AG10803 (cell line): ENCODE data around the gene IL22RA2.

ENCODE experiments used
- DNase-seq: peaks from one replicate; pipeline ENCODE4 v3.0.0; 2010; ENCODE audit warnings: low read depth
- H3K4me3 ChIP-seq: 2 replicates; pipeline ENCODE4 v1.5.1; 2011; ENCODE audit warnings: mild to moderate bottlenecking, low read length, control low read depth
- TF ChIP-seq, protein P1 (sequence below): conservative IDR thresholded peaks from 2 replicates; pipeline ENCODE4 v1.5.1; 2011; ENCODE audit warnings: mild to moderate bottlenecking, low read length, control low read depth, inconsistent platforms

Gene IL22RA2

DNA sequence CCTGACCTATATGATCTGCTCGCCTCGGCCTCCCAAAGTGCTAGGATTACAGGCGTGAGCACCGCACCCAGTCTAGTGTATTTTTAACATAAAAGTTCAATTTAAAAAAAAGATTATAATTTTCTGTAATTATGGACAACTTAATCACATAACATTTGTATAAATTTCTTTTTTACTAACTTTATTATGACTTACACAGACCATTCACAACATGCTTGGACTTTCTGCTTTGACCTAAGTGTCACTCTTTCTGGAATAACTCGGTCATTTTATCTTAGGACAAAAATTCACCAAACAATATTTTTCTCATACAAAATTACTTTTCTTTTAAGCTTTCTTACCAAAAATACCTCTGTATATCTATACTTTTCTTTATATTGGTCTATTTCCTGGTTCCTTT is 15.4 kb upstream of the IL22RA2 start:
- no peak overlapping the region for H3K4me3 ChIP-seq
- DNase-seq = no peak
- TF ChIP-seq, protein P1, sequence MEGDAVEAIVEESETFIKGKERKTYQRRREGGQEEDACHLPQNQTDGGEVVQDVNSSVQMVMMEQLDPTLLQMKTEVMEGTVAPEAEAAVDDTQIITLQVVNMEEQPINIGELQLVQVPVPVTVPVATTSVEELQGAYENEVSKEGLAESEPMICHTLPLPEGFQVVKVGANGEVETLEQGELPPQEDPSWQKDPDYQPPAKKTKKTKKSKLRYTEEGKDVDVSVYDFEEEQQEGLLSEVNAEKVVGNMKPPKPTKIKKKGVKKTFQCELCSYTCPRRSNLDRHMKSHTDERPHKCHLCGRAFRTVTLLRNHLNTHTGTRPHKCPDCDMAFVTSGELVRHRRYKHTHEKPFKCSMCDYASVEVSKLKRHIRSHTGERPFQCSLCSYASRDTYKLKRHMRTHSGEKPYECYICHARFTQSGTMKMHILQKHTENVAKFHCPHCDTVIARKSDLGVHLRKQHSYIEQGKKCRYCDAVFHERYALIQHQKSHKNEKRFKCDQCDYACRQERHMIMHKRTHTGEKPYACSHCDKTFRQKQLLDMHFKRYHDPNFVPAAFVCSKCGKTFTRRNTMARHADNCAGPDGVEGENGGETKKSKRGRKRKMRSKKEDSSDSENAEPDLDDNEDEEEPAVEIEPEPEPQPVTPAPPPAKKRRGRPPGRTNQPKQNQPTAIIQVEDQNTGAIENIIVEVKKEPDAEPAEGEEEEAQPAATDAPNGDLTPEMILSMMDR = no peak

DNA sequence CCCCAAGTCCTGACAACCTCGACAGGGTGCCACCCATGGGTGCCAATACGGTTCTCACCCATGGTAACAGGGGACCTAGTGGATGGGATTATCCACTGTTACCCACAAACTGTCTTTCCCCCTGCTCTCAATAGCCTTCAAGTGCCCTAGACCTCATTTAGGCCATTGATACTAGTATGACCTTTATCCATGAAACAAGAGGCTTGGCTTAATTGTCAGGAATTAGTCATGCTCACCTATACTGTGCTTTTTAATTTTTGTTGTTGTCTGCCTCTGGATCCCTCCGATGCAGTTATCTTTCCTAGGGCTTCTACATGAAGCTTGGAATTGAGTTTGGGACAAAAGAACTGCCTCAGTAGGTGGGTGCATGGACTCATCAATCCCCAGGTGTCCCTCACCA is 11.8 kb upstream of the IL22RA2 start:
- TF ChIP-seq, protein P1 = no peak
- DNase-seq = no peak

DNA sequence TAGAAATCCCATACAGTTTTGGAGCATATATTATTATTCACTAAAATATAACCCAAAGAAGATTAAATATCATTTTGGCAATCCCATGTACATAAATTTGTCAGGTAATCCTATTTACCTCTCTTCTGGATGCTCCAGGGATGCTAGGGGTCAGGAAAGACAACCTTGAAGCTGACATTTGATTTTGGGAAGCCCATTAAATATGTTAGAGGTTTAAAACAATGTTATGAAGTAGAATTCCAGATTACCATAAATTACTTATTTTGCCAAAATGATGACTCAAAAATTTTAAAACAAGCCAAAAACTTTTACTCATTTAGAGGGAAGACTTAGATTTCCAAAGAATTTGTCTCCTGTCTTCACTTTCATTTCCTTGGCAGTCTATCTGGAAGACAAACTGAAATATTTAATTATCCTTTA is 9.2 kb upstream of the IL22RA2 start:
- no peak overlapping the region for H3K4me3 ChIP-seq
- DNase-seq = no peak
- TF ChIP-seq, protein P1 = no peak

More for the DNA sequence above, 11.8 kb upstream of the IL22RA2 start:
- no peak overlapping the region for H3K4me3 ChIP-seq

DNA sequence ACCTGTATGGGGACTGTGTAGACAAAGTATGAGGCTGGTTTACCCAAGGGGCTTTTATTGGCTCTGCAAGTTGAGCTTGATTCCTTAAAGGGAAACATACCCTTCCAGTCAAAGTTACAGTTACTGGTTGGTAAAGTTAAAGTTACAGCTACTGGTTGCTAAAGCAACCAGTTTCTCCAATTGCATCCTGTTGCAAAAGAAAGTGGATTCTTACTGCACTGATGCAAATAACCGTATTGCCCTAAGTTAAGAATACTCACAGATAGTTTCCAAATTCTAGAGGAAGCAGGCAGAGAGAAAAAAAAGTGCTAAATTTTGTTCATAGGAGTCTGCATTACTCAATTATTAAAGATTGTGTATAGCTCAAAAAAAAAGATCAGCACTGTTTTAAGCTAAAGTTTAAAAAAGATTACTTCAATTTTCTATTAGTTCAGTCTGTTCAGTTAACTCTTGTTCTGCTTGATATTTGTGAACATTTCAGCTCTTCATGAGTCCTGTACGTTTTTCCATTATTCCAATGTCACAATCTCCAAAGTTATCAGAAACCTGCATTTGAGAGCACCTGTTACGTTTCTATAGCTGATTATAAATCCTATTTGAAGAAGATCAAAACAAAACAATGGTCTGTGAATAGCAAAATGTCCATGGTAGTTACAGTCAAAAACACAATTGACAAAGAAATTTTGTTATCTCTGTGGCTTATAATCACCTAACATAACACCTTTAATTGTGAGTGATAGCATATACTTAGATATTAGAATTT is 8.6 kb upstream of the IL22RA2 start:
- no peak for DNase-seq
- TF ChIP-seq, protein P1 = no peak
- H3K4me3 ChIP-seq = no peak overlapping the region

DNA sequence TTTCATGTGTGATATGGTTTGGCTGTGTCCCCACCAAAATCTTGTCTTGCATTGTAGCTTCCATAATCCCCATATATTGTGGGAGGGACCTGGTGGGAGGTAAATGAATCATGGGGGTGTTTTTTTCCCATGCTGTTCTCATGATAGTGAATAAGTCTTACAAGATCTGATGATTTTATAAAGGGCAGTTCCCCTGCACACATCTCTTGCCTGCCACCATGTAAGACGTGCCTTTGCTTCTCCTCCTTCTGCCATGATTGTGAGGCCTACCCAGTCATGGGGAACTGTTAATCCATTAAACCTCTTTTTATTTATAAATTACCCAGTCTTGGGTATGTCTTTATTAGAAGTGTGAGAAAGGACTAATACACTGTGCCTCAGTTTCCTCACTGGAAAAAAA is 4.2 kb upstream of the IL22RA2 start:
- TF ChIP-seq, protein P1 = no peak
- no peak for DNase-seq
- no peak overlapping the region for H3K4me3 ChIP-seq

DNA sequence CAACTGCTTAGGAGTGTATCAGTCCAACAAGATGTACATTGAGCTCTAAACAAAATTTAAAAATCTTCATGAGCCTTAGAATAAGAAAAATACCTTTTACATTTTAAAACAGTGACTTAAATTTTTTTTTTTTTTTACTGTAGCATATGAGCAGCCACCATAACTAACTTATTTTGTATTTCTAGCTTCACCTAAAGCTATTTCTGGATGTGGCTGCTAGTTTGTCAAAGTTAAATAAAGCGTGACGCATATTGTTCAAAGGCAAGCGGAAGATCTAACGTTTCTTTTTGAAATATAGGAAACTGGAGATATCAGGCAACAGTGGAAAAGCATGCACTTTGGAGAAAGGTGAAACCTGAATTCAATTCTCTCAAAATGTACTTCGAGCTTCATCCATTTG is 3.3 kb upstream of the IL22RA2 start:
- TF ChIP-seq, protein P1 = no peak
- no peak for DNase-seq
- no peak overlapping the region for H3K4me3 ChIP-seq

DNA sequence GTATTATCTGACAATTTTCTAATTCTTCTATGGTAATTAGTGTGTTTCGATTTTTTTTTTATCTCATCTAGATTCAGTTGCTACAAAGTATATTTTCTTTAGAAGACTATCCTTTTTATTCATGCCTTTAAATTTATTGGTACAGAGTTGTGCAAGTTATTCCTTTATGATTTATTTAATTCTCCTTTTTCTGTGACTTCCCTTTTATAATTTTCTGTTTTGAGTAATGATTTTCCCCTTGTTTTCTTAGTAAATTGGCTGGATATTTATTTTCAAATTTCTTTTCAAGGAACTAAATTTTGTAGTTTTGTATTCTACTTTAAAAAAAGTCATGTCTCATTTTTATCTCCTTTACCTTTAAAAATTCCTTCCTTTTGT is 2.4 kb upstream of the IL22RA2 start:
- H3K4me3 ChIP-seq = no peak overlapping the region

More for the DNA sequence above, 2.4 kb upstream of the IL22RA2 start:
- DNase-seq = no peak
- TF ChIP-seq, protein P1 = no peak
